PC-9 (cell line): ENCODE results near the gene RSPH1. TPM values are rescaled to one million over a fixed set of nuclear protein-coding genes. Genes with fewer than 3 reads are reported as not detected.

ENCODE experiments used
- BruUV-seq: library from RNA; stranded (reverse); fragments of 400-500 nt; replicated peaks from 2 replicates; lab custom pipeline; 2021; lab: Mats Ljungman, UMichigan
- CTCF ChIA-PET: fragments of 300-600 bp; sonication (Branson Sonifier 250); formaldehyde crosslinking; loops from one replicate; lab custom pipeline; 2022; ENCODE audit warnings: antibody characterized with exemption; lab: Charles Lee
- POLR2A ChIA-PET: fragments of 300-600 bp; sonication (Branson Sonifier 250); formaldehyde crosslinking; loops from one replicate; lab custom pipeline; 2022; ENCODE audit warnings: antibody characterized with exemption; ENCODE audit not compliant: unreplicated experiment; lab: Charles Lee
- DNase-seq, 2 experiments: peaks; one replicate each; pipeline versions ENCODE4 v3.0.0 to v3.0.0-alpha.2; 2015 to 2022; ENCODE audit warnings: mixed read lengths in 1 of 2
- H2AFZ ChIP-seq: fragments of 200-600 bp; sonication (generic); 2 replicates; pipeline ENCODE4 v1.8.1; 2017; ENCODE audit warnings: antibody characterized with exemption
- H3F3A ChIP-seq: fragments of 200-600 bp; sonication (generic); 2 replicates; pipeline ENCODE4 v1.8.1; 2017; ENCODE audit warnings: antibody characterized with exemption, mild to moderate bottlenecking, low read depth; ENCODE audit not compliant: insufficient read depth
- H3K27ac ChIP-seq: fragments of 200-600 bp; sonication (generic); 2 replicates; pipeline ENCODE4 v1.6.1; 2016; ENCODE audit warnings: mixed run types
- H3K27me3 ChIP-seq: fragments of 200-600 bp; sonication (generic); 2 replicates; pipeline ENCODE4 v1.6.1; 2016; ENCODE audit warnings: low read depth, mixed run types; ENCODE audit not compliant: insufficient read depth
- H3K36me3 ChIP-seq: fragments of 200-600 bp; sonication (generic); 2 replicates; pipeline ENCODE4 v1.6.1; 2016; ENCODE audit warnings: low read depth, mixed run types
- H3K4me1 ChIP-seq: fragments of 200-600 bp; sonication (generic); replicated peaks from 2 replicates; pipeline ENCODE4 v1.6.1; 2016; ENCODE audit warnings: mixed run types; ENCODE audit not compliant: insufficient read depth
- H3K4me2 ChIP-seq: fragments of 200-600 bp; sonication (generic); 2 replicates; pipeline ENCODE4 v1.6.1; 2017; ENCODE audit warnings: mixed run types
- H3K4me3 ChIP-seq: fragments of 200-600 bp; sonication (generic); 2 replicates; pipeline ENCODE4 v1.6.1; 2016; ENCODE audit warnings: mixed run types
- H3K79me2 ChIP-seq: fragments of 200-600 bp; sonication (generic); 2 replicates; pipeline ENCODE4 v1.6.1; 2017; ENCODE audit warnings: low read depth, mixed run types
- H3K9me2 ChIP-seq: fragments of 200-600 bp; sonication (generic); 2 replicates; pipeline ENCODE4 v1.8.1; 2017; ENCODE audit warnings: mild to moderate bottlenecking; ENCODE audit not compliant: insufficient read depth
- H3K9me3 ChIP-seq: fragments of 200-600 bp; sonication (generic); 2 replicates; pipeline ENCODE4 v1.8.1; 2016; ENCODE audit warnings: low read depth; ENCODE audit not compliant: insufficient read depth
- H4K20me1 ChIP-seq: fragments of 200-600 bp; sonication (generic); 2 replicates; pipeline ENCODE4 v1.8.1; 2017; ENCODE audit not compliant: insufficient read depth
- EZH2 ChIP-seq: fragments of 200-600 bp; sonication (generic); IDR thresholded peaks from 2 replicates; pipeline ENCODE4 v1.8.0; 2017; ENCODE audit warnings: antibody characterized with exemption, low read depth
- intact Hi-C: fragments of 100-400 bp; cut with micrococcal nuclease; formaldehyde crosslinking; loops from one replicate; pipeline ENCODE4 v1.10.0; 2022; ENCODE audit not compliant: unreplicated experiment
- total RNA-seq: library from RNA; stranded (reverse); gene quantifications from 2 replicates; pipeline ENCODE4 v1.2.3, GENCODE V29; 2021
- TF ChIP-seq, protein P1 (sequence below): fragments of 200-600 bp; sonication (generic); conservative IDR thresholded peaks from 2 replicates; pipeline ENCODE4 v1.6.1; 2017; ENCODE audit warnings: mixed run types, antibody characterized with exemption, mild to moderate bottlenecking, moderate library complexity

The RSPH1 gene
- total RNA-seq, 1 experiment from 2014 or later = 8.0 TPM

DNA sequence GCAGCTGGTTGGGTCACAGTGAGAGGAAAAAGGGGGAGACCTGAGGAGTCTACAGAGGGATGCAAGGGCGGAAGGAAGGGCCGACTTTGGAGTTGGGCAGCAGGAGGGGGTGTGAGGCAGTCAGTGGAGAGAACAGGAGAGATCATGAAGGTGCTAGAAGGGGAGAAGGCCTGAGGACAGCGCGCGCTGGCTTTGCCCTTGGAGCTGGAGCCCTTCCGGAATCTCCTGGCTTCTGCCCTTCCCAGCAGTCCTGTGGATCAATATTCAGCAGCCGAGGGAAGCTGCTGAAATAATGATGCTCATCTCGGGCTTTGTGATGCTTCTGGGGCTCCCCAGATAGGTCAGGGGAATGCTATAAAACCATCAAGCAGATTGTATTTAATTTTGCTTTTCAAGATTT lies 44.4 kb upstream of the RSPH1 start:
- Histone ChIP-seq H3F3A (no peaks in the 10 kb centered on the region), H3K4me2 (no peak overlapping the region), H2AFZ (no peak overlapping the region), H3K9me3 (no peaks in the 10 kb centered on the region), H3K79me2 (no peaks in the 10 kb centered on the region), H4K20me1 (no peaks in the 10 kb centered on the region), H3K9me2 (no peaks in the 10 kb centered on the region), H3K4me3 (no peak overlapping the region), H3K27ac (no peak overlapping the region), H3K27me3 (no peaks in the 10 kb centered on the region), H3K36me3 (no peaks in the 10 kb centered on the region; the same call in 1 of the 2 replicates), H3K4me1 (no peaks in the 10 kb centered on the region)
- intact Hi-C loops = no loop called here
- CTCF ChIA-PET = no interaction called here
- BruUV-seq = no TSS peak
- POLR2A ChIA-PET = no interaction called here
- TF ChIP-seq, protein P1, sequence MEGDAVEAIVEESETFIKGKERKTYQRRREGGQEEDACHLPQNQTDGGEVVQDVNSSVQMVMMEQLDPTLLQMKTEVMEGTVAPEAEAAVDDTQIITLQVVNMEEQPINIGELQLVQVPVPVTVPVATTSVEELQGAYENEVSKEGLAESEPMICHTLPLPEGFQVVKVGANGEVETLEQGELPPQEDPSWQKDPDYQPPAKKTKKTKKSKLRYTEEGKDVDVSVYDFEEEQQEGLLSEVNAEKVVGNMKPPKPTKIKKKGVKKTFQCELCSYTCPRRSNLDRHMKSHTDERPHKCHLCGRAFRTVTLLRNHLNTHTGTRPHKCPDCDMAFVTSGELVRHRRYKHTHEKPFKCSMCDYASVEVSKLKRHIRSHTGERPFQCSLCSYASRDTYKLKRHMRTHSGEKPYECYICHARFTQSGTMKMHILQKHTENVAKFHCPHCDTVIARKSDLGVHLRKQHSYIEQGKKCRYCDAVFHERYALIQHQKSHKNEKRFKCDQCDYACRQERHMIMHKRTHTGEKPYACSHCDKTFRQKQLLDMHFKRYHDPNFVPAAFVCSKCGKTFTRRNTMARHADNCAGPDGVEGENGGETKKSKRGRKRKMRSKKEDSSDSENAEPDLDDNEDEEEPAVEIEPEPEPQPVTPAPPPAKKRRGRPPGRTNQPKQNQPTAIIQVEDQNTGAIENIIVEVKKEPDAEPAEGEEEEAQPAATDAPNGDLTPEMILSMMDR = no peak
- no peak for TF ChIP-seq EZH2
- no peak for DNase-seq

DNA sequence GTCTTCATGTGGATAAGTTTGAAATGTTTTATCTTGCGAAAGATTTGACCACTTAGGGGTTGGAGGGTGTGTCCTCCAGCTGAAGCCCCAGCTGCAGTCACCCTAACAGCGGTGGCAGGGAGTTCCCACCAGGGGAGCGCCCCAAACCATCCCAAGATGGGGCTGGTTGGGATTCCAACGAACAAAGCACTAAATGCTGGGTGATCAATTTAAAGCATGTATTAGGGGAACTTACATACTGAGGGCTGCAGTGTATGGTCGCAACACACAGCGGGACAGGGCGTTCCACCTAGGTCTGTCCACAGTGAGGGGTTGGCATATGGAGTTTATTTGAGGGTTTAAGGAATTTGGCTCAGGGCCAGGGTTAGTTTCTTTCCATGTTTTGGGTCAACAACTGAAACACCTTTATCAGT lies 43.9 kb upstream of the RSPH1 start:
- Histone ChIP-seq H3K36me3 (no peaks in the 10 kb centered on the region; the same call in 1 of the 2 replicates), H3K4me1 (no peaks in the 10 kb centered on the region), H2AFZ (no peak overlapping the region), H4K20me1 (no peaks in the 10 kb centered on the region), H3F3A (no peaks in the 10 kb centered on the region), H3K27ac (no peak overlapping the region), H3K4me3 (no peak overlapping the region), H3K9me3 (no peaks in the 10 kb centered on the region), H3K27me3 (no peaks in the 10 kb centered on the region), H3K4me2 (no peak overlapping the region), H3K79me2 (no peaks in the 10 kb centered on the region), H3K9me2 (no peaks in the 10 kb centered on the region)
- intact Hi-C loops = no loop called here
- no peak for DNase-seq
- BruUV-seq = no TSS peak
- ChIA-PET CTCF (no interaction called here), POLR2A (no interaction called here)
- TF ChIP-seq EZH2 = no peak
- TF ChIP-seq, protein P1 = no peak

DNA sequence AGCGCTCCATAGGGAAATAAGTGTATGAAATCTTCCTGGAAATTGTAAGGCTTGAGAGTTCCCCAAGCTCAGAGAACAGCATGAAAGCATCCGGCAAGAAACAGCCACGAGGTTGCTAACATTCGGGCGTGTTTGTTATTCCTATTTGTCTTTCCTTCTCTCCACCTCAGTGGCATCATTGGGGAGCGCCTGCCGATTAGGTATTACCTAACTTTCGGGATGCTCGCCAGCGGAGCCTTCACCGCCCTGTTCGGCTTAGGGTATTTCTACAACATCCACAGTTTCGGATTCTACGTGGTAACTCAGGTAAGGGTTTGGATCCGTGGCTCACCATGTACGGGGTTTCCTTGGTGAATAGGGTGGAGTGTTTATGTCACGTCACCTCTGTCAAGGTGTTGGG lies 43.3 kb upstream of the RSPH1 start:
- Histone ChIP-seq H3K4me2 (no peak overlapping the region), H3K9me2 (no peaks in the 10 kb centered on the region), H3K27ac (no peak overlapping the region), H3K9me3 (no peaks in the 10 kb centered on the region), H3K79me2 (no peaks in the 10 kb centered on the region), H3F3A (no peaks in the 10 kb centered on the region), H3K4me3 (no peak overlapping the region), H3K36me3 (no peaks in the 10 kb centered on the region; the same call in 1 of the 2 replicates), H3K4me1 (no peaks in the 10 kb centered on the region), H4K20me1 (no peaks in the 10 kb centered on the region), H3K27me3 (no peaks in the 10 kb centered on the region), H2AFZ (no peak overlapping the region)
- DNase-seq = no peak
- no TSS peak for BruUV-seq
- POLR2A ChIA-PET = no interaction called here
- intact Hi-C loops = no loop called here
- TF ChIP-seq, protein P1 = no peak
- no peak for TF ChIP-seq EZH2
- CTCF ChIA-PET = no interaction called here
